Measurements from ENCODE around the gene SGSM2. TPM values are rescaled to one million over a fixed set of nuclear protein-coding genes. Genes with fewer than 3 reads are reported as not detected.

The SGSM2 gene
- total and polyA plus RNA-seq, 8 donors = 43.6 to 116 (median 87.8) TPM

DNA sequence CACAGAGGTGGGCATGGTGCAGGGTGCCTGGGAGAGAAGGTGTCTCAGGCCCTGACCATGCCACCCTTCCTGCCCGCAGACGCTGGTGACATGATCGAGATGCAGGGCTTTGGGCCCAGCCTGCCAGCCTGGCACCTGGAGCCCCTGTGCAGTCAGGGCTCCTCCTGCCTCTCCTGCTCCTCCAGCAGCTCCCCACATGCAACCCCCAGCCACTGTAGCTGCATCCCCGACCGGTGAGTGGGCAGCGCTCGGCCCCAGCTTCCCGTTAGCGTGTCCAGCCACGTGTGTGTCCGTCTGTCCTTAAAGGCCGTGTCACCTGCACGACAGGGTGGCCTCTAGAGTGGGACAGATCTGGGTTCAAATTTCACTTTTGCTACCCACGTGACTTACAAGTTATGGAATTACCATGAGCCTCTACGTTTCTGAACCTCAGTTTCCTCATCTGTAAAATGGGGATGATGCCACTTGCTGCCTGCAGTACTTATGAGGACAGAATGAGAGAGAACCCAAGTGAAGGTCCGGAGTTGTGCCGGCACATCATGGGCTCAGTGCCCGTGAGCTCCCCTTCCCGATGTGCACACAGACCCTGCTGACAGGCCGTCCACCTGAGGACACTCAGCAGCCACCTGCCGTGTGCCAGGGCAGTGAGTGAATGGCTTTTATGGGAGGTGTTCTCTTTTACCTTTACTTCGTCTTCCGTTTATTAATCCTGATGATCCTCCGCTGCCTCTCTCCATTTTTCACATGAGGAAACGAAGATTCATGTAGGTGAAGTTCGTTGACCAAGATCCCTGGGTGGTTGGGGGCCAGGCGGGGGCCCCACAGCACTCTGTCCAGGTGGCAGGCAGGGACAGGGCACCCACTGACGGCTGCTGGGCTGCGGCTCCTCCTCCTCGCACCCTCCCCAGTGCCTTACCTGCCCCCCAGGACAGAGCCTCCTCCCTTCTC, 34.2 kb downstream of the SGSM2 start:
- Histone ChIP-seq H3K27me3 (no peaks in the 10 kb centered on the region), H3K9me3 (no peaks in the 10 kb centered on the region), H3K4me3 (no peak overlapping the region), H3K36me3 (peaks cover 0 to 66% of the 10 kb centered on the region in 2 donors), H3K27ac (no peak overlapping the region), H3K4me1 (peaks cover 0 to 7% of the 10 kb centered on the region in 2 donors)
- DNase-seq (no peak), ATAC-seq (no peak)
- intact Hi-C loops (cut with DNase I) = no loop called here
- TF ChIP-seq, protein P1, sequence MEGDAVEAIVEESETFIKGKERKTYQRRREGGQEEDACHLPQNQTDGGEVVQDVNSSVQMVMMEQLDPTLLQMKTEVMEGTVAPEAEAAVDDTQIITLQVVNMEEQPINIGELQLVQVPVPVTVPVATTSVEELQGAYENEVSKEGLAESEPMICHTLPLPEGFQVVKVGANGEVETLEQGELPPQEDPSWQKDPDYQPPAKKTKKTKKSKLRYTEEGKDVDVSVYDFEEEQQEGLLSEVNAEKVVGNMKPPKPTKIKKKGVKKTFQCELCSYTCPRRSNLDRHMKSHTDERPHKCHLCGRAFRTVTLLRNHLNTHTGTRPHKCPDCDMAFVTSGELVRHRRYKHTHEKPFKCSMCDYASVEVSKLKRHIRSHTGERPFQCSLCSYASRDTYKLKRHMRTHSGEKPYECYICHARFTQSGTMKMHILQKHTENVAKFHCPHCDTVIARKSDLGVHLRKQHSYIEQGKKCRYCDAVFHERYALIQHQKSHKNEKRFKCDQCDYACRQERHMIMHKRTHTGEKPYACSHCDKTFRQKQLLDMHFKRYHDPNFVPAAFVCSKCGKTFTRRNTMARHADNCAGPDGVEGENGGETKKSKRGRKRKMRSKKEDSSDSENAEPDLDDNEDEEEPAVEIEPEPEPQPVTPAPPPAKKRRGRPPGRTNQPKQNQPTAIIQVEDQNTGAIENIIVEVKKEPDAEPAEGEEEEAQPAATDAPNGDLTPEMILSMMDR (IDR thresholded peaks at IDR 0.05) = no peak

DNA sequence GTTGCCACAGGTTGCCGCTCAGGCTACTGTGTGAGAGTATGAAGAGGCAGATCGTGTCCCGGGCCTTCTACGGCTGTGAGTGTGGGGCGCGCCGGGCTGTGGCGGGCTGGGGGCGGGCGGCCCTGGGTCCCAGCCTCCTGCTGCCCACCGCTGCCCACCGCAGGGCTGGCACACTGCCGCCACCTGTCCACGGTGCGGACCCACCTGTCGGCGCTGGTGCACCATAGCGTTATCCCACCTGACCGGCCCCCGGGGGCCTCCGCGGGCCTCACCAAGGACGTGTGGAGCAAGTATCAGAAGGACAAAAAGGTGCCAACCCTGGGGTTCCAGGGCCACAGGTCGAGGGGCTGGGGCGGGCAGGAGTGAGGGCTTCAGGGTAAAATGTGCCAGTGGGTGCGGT, 34.9 kb downstream of the SGSM2 start:
- intact Hi-C loops (cut with DNase I) = no loop called here
- Histone ChIP-seq H3K36me3 (peaks cover 0 to 66% of the 10 kb centered on the region in 2 donors), H3K27me3 (no peaks in the 10 kb centered on the region), H3K27ac (no peak overlapping the region), H3K4me3 (no peak overlapping the region), H3K4me1 (peaks cover 0 to 7% of the 10 kb centered on the region in 2 donors), H3K9me3 (no peaks in the 10 kb centered on the region)
- TF ChIP-seq, protein P1 (IDR thresholded peaks at IDR 0.05) = no peak
- ATAC-seq = no peak
- DNase-seq = no peak

DNA sequence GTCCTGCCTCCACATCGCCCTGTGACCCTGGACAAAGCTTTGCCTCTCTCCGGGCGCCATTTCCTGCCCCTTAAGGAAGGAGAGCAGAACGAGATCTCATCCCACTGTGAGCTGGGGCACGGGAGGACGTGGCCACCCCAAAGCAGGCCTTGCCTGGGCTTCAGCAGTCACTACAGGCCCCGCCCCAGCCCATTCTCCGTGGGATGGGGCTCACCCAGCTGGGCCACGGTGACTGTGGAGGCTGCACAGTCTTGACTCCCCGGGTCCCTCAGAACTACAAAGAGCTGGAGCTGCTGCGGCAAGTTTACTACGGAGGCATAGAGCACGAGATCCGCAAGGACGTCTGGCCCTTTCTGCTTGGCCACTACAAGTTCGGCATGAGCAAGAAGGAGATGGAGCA, 35.4 kb downstream of the SGSM2 start:
- no peaks in the 10 kb centered on the region for H3K27me3 ChIP-seq
- DNase-seq = no peak
- no peak overlapping the region for H3K27ac ChIP-seq
- TF ChIP-seq, protein P1 (IDR thresholded peaks at IDR 0.05) = no peak
- intact Hi-C loops (cut with DNase I) = no loop called here
- no peak for ATAC-seq
- peaks cover 0 to 71% of the 10 kb centered on the region in 2 donors for H3K36me3 ChIP-seq
- H3K4me1 ChIP-seq = peaks cover 0 to 7% of the 10 kb centered on the region in 2 donors
- no peak overlapping the region for H3K4me3 ChIP-seq
- H3K9me3 ChIP-seq = no peaks in the 10 kb centered on the region

DNA sequence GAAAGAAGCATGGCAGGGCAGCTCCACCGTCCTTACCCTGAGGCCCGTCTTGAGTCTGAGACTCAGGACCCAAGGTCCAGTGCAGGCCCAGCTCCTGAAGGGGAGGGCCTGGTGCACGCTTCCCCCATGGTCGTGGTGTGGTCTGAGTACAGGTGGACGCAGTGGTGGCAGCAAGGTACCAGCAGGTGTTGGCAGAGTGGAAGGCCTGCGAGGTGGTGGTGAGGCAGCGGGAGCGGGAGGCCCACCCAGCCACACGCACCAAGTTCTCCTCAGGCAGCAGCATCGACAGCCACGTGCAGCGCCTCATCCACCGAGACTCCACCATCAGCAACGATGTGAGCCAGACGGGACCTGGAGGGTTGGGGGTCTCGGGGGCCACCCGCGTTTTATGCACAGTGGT, 35.9 kb downstream of the SGSM2 start:
- DNase-seq = no peak
- Histone ChIP-seq H3K4me3 (no peak overlapping the region), H3K4me1 (peaks cover 0 to 7% of the 10 kb centered on the region in 2 donors), H3K27me3 (no peaks in the 10 kb centered on the region), H3K27ac (no peak overlapping the region), H3K36me3 (peaks cover 0 to 76% of the 10 kb centered on the region in 2 donors), H3K9me3 (no peaks in the 10 kb centered on the region)
- intact Hi-C loops (cut with DNase I) = no loop called here
- ATAC-seq = no peak
- TF ChIP-seq, protein P1 (IDR thresholded peaks at IDR 0.05) = no peak

DNA sequence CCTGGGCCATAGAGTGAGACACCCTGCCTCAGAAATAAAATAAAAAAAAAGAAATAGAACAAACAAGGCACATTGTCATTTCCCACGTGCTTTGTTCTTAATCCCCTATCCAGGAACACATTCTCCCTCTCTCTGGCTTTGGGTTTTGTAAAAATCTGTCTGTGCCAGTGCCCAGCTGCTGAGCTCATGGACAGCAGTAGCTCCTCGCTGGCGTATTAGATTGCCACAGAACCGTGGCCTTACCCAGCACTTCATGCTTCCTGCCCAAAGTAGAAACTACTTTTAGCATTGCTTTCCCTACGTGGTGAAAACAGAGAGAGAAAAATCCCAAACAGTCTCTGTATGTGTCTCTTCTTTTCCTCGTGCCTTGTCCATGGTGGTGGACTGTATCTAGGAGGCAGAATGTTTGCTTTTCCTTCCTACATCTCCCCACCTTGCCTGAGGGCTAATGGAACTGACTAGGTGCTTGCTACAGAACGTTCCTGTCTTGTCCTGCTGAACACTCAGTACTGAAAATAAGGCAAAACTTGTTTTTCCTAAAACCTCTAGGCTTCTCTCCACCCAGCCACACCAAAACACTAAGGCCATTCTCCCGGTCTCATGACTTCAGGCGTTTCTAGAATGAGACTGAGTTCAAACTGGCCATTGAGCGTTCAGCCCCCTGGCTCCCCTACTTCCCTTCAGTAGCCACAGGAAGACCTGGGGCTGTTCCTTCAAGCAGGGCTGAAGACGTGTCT, 37.4 kb downstream of the SGSM2 start:
- H3K4me3 ChIP-seq = no peak overlapping the region
- ATAC-seq (no peak), DNase-seq (no peak)
- no peak overlapping the region for H3K27ac ChIP-seq
- peaks cover 0 to 90% of the 10 kb centered on the region in 2 donors for H3K36me3 ChIP-seq
- intact Hi-C loops (cut with DNase I) = no loop called here
- H3K9me3 ChIP-seq = no peaks in the 10 kb centered on the region
- no peaks in the 10 kb centered on the region for H3K27me3 ChIP-seq
- TF ChIP-seq, protein P1 (IDR thresholded peaks at IDR 0.05) = no peak
- no peaks in the 10 kb centered on the region for H3K4me1 ChIP-seq

Data from left lung (tissue), 10 donors.